GM21367 (cell line): ENCODE results near the gene FAU.

Source experiments
- ATAC-seq: cut with Tn5 transposase; IDR thresholded peaks from one replicate; pipeline ENCODE4 v1.9.1; 2021; ENCODE audit not compliant: unreplicated experiment

The FAU gene

DNA sequence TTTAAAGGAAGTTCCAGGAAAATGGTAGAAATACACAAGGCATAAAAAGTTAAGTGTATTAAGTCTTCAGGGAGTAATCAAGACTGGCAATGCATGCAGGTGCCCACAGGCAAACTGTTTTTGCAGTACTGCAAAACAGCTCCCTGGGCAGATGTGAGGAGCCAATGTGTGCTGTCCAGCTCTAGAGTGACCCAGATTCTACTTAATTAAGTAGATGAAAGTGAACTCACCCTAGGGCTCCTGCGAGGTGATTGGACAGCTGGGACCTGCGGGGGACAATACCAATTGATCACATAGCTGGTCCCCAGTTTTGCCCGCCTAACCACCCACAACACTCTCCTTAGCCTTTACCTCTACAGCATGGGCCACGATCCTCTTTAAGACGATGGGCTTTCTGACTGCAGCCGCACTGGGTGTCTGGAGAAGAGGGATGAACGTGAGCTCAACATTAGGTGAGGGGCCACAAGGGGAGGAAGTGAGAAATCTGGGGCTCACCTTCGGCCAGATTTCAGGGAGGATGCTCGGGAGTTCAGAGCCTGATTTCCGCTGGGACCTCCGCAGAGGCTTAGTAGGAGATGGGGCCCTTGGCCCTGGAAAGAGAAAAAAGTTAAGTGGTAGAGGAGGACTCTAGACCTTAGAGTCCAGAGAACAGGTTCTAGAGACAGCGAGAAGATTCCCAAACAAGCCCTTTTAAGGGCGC is 38.6 kb downstream of the FAU start:
- peak; percentile 14 for ATAC-seq

DNA sequence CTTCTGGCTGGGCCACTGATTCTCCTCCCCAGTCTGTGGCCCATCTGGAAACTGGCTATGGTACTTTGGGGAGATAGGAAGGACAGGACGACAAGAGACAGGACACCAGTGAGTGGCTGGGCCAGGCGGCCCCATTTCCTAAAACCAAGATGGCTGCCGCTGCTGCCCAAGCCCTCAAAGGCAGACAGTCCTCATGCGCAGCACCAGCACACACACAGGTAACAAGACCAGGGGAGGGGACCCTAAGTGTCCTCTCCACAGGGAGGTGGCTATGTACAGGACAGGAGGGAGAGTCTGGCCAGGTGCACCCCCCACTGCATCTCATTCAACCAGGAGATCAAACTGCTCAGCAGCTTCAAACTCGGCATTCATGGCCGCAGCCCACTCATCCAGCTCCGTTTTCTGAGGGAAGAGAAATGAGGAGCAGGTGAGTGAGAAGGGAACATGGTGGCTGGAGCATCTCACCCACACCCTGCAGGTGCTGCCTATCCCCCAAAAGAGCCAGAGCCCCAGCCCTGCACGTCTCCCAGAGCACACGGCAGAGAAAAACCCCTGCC is 43.1 kb downstream of the FAU start:
- no peak for ATAC-seq

DNA sequence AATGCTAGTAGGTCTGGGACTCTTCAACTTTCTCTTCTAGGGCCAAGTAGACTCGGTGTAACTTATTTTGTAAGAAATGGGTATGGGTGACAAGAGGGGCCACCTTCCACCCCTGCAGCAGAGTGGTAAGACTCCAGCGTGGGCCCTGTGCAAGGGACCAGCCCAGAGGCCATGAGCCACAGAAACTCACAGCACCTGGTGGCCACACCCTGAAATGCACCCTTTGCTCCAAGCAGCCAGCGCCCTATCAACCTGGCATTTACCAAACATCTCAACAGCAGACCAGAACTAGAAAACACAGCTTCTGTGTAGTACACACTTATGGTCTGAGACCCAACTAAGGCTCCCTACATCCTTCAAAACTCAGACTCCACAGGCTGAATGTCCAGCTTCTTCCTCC is 43.8 kb downstream of the FAU start:
- no peak for ATAC-seq

DNA sequence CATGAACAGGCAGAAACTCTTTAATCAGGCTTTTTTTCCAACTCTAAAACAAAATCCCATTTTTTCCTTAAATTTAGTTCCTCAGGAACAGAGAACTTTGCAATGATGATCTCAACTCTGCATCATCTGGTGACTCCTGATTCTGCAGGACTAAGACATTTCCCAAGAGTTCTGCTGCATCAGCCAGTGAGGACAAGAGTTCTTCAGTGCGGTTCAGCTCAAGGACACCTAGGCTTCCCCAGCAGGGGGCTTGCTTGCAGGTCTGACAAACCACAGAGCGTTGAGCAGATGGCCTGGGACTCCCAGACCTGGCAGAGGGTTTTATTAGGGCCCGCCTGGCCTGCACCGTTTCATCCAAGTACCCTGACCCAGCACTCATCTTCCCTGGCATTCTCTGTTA is 44.5 kb downstream of the FAU start:
- ATAC-seq, result no peak

DNA sequence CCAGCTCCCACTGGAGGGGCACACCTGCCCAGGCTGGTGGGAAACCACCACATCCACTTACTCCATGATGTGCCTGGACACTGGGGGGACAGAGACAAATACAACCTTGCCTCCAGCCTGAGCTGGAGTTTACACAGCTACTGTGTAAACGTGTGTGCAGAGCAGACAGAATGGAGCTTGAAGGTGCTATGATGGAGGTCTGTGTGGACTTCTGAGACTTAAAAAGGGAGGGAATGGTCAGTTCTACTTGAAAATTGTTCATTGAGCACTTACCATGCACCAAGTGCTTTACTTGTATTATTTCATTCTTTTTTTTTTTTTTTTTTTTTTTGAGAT is 49.3 kb downstream of the FAU start:
- no peak for ATAC-seq

DNA sequence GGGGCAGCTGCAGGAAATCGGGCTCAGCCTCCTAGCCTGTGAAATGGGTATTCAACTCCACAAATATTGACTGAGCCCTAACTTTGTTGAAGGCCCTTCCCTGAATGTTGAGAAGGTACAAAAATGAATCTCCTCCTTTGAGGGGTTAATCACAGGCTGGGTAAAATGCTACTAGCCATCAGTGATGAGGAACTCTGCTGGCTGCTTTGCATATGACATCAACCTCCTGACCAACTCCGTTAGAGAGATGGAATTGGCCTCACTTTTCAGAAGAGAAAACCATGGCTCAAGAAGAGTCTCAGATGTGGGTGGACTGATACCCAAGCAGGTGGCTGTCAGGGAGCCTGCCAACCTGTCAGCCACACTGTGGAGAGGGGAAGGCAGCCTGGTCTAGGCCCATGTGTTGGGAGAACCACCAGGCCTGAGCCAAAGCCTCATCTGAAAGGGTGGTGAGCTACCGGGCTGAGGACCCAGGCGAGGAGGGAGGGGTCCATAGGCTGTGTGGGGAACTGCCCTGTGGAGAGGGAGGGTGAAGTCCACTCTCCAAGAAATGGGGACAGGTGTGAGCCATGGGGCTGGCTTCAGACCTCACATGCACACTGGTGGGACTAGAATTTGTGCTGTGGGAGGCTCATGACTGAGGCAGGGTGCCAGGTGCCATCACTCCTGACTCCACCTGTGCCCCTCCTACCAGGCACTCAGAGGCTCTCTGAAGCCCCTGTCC is 49.9 kb downstream of the FAU start:
- ATAC-seq, result no peak
